Prostate gland (tissue), 2 donors: ENCODE data around the gene ASNSD1. TPM values are rescaled to one million over a fixed set of nuclear protein-coding genes. Genes with fewer than 3 reads are reported as not detected.
"Not testable (repeated sequence)": the region's sequence is repeated elsewhere in the genome, so short reads cannot be mapped to it uniquely, and the experiment has no call there.

ENCODE experiments used
- DNase-seq: peaks from one replicate; pipeline ENCODE4 v3.0.0-alpha.2; 2019; ENCODE audit warnings: low spot score
- H3K27ac ChIP-seq, 2 donors: fragments of 200-600 bp; sonication (generic); 2 replicates each; pipeline ENCODE4 v1.5.1; 2017 to 2019
- H3K27me3 ChIP-seq: fragments of 200-600 bp; sonication (generic); replicated peaks from 2 replicates; pipeline ENCODE4 v1.5.1; 2019; ENCODE audit not compliant: insufficient read depth
- H3K36me3 ChIP-seq, 2 donors: fragments of 200-600 bp; sonication (generic); 1 replicate in 1 of 2; 2 replicates in 1 of 2; pipeline versions ENCODE4 v1.5.1 to v1.8.1; 2017 to 2019
- H3K4me1 ChIP-seq: fragments of 200-600 bp; sonication (generic); replicated peaks from 2 replicates; pipeline ENCODE4 v1.5.1; 2019
- H3K4me3 ChIP-seq, 2 donors: fragments of 200-600 bp; sonication (generic); 2 replicates each; pipeline ENCODE4 v1.5.1; 2017 to 2019
- H3K9me3 ChIP-seq: fragments of 200-600 bp; sonication (generic); 2 replicates; pipeline ENCODE4 v1.5.1; 2017
- CTCF ChIP-seq, 4 experiments: fragments of 200-600 bp in 2 of 4; fragments of 450-650 bp in 2 of 4; sonication (generic) in 2 of 4; IDR thresholded peaks; 1 replicate in 3 of 4; 2 replicates in 1 of 4; pipeline ENCODE4 v1.5.1; 2016 to 2019; ENCODE audit warnings: antibody characterized with exemption in 4 of 4, mild to moderate bottlenecking in 2 of 4, moderate library complexity in 2 of 4
- POLR2A ChIP-seq: fragments of 450-650 bp; IDR thresholded peaks from one replicate; pipeline ENCODE4 v1.6.1; 2016; ENCODE audit warnings: antibody characterized with exemption, mild to moderate bottlenecking
- POLR2AphosphoS5 ChIP-seq: sonication (generic); formaldehyde crosslinking; IDR thresholded peaks from one replicate; pipeline ENCODE4 v1.6.1; 2017; ENCODE audit warnings: antibody characterized with exemption
- WGBS: methylation state at CpG from one replicate; pipeline ENCODE4 v1.1.5; 2018; 5-methylcytosine and 5-hydroxymethylcytosine counted together
- intact Hi-C: fragments of 100-400 bp; cut with DNase I; formaldehyde crosslinking; loops from one replicate; pipeline ENCODE4 v1.14.2; 2022
- total RNA-seq, 2 donors: library from RNA; depleted of rRNA; stranded (reverse); fragments of >200 nt; gene quantifications; one replicate each; pipeline ENCODE4 v1.1.0, GENCODE V29; 2016

ASNSD1 gene
- total RNA-seq, 2 donors from 2014 or later: 35.5 to 36.1 TPM

GRCh38 chr2:189700681-189701080 lies 39.4 kb downstream of the ASNSD1 start:
- Histone ChIP-seq H3K4me3 (no peak overlapping the region), H3K9me3 (no peaks in the 10 kb centered on the region), H3K27ac (no peak overlapping the region), H3K36me3 (no peaks in the 10 kb centered on the region), H3K27me3 (no peaks in the 10 kb centered on the region), H3K4me1 (no peaks in the 10 kb centered on the region)
- 50% methylated on average over 2 of the region's 2 CpGs for WGBS
- TF ChIP-seq CTCF (IDR thresholded peaks at IDR 0.05) (no peak), POLR2A (no peak), POLR2AphosphoS5 (no peak)
- no peak for DNase-seq
- intact Hi-C loops: no loop called here

- DNase-seq: no peak
- H3K4me1 ChIP-seq: no peaks in the 10 kb centered on the region
- H3K4me3 ChIP-seq: no peak overlapping the region
- no peaks in the 10 kb centered on the region for H3K9me3 ChIP-seq
- no peaks in the 10 kb centered on the region for H3K27me3 ChIP-seq
- no peak overlapping the region for H3K27ac ChIP-seq
- no peaks in the 10 kb centered on the region for H3K36me3 ChIP-seq
- intact Hi-C loops: no loop called here
- TF ChIP-seq CTCF (IDR thresholded peaks at IDR 0.05): no peak
- no peak for TF ChIP-seq POLR2AphosphoS5
- no peak for TF ChIP-seq POLR2A
Observed at GRCh38 chr2:189702071-189702470, 40.8 kb downstream of the ASNSD1 start.

- H3K4me3 ChIP-seq: no peak overlapping the region
- H3K27ac ChIP-seq: no peak overlapping the region
- intact Hi-C loops: no loop called here
- 74% methylated on average over 5 of the region's 5 CpGs for WGBS
- H3K27me3 ChIP-seq: no peaks in the 10 kb centered on the region
- no peaks in the 10 kb centered on the region for H3K4me1 ChIP-seq
- H3K36me3 ChIP-seq: no peaks in the 10 kb centered on the region
- DNase-seq: no peak
- TF ChIP-seq CTCF (IDR thresholded peaks at IDR 0.05) (no peak), POLR2A (no peak), POLR2AphosphoS5 (no peak)
- H3K9me3 ChIP-seq: no peaks in the 10 kb centered on the region
Observed at GRCh38 chr2:189709501-189710221, 48.4 kb downstream of the ASNSD1 start.

GRCh38 chr2:189717593-189717992 lies 56.3 kb downstream of the ASNSD1 start:
- DNase-seq, H3K36me3 ChIP-seq, H3K4me3 ChIP-seq, H3K27me3 ChIP-seq, intact Hi-C loops, H3K4me1 ChIP-seq, H3K27ac ChIP-seq, H3K9me3 ChIP-seq: not testable (repeated sequence)
- WGBS: 100% methylated on average over 1 of the region's 1 CpG

- Histone ChIP-seq H3K36me3 (no peaks in the 10 kb centered on the region), H3K4me1 (no peaks in the 10 kb centered on the region), H3K4me3 (no peak overlapping the region), H3K27ac (no peak overlapping the region), H3K9me3 (no peaks in the 10 kb centered on the region), H3K27me3 (no peaks in the 10 kb centered on the region)
- no peak for DNase-seq
- 92% methylated on average over 4 of the region's 4 CpGs for WGBS
- no peak for TF ChIP-seq POLR2A
- TF ChIP-seq POLR2AphosphoS5: no peak
- no peak for TF ChIP-seq CTCF (IDR thresholded peaks at IDR 0.05)
- intact Hi-C loops: no loop called here
Observed at GRCh38 chr2:189719571-189719970, 58.3 kb downstream of the ASNSD1 start.

Other genes starting within 250 kb of the ASNSD1 start
- 10 to 100 TPM; 15.3 to 30.7 TPM for gene WDR75, start 220.0 kb upstream of the ASNSD1 start, total RNA-seq
- 100 to 1,000 TPM in 1 of 2 donors, 10 to 100 TPM in 1; 86.7 to 169 TPM for gene SLC40A1, start 80.7 kb upstream of the ASNSD1 start, total RNA-seq
- gene ANKAR, start 13.2 kb downstream of the ASNSD1 start, total RNA-seq: 10 to 100 TPM; 10.3 to 13.5 TPM
- 10 to 100 TPM; 11.7 to 13.7 TPM for gene OSGEPL1, start 101.3 kb downstream of the ASNSD1 start, total RNA-seq
- 10 to 100 TPM; 48.0 to 86.7 TPM for gene ORMDL1, start 122.9 kb downstream of the ASNSD1 start, total RNA-seq
- 10 to 100 TPM; 22.3 to 23.8 TPM for gene PMS1, start 123.0 kb downstream of the ASNSD1 start, total RNA-seq